HG03460 (cell line): ENCODE results near the gene MAPKAP1.
A peak's percentile ranks its signal among the peaks of the same experiment; 100 is the strongest.
"Not testable (repeated sequence)": the region's sequence is repeated elsewhere in the genome, so short reads cannot be mapped to it uniquely, and the experiment has no call there.

Experiments
- ATAC-seq: cut with Tn5 transposase; IDR thresholded peaks from one replicate; pipeline ENCODE4 v1.9.1; 2021; ENCODE audit not compliant: unreplicated experiment

Gene MAPKAP1

GRCh38 chr9:125570246-125570645 is 136.8 kb downstream of the MAPKAP1 start:
- ATAC-seq = no peak

GRCh38 chr9:125568621-125569020 is 138.4 kb downstream of the MAPKAP1 start:
- no peak for ATAC-seq

- not testable (repeated sequence) for ATAC-seq
Observed at GRCh38 chr9:125566051-125566450, 141.0 kb downstream of the MAPKAP1 start.

- no peak for ATAC-seq
Observed at GRCh38 chr9:125565126-125565525, 141.9 kb downstream of the MAPKAP1 start.

GRCh38 chr9:125564631-125565030 is 142.4 kb downstream of the MAPKAP1 start:
- ATAC-seq = no peak

- peak; percentile 78 for ATAC-seq
Observed at GRCh38 chr9:125561509-125562148, 145.4 kb downstream of the MAPKAP1 start.

GRCh38 chr9:125559894-125560293 is 147.1 kb downstream of the MAPKAP1 start:
- no peak for ATAC-seq

- ATAC-seq = no peak
Observed at GRCh38 chr9:125559194-125559593, 147.8 kb downstream of the MAPKAP1 start.

GRCh38 chr9:125558453-125559092 is 148.4 kb downstream of the MAPKAP1 start:
- ATAC-seq = no peak

- no peak for ATAC-seq
Observed at GRCh38 chr9:125556046-125556721, 150.8 kb downstream of the MAPKAP1 start.

GRCh38 chr9:125554726-125555125 is 152.3 kb downstream of the MAPKAP1 start:
- ATAC-seq = no peak

GRCh38 chr9:125551781-125552180 is 155.2 kb downstream of the MAPKAP1 start:
- ATAC-seq = no peak

- no peak for ATAC-seq
Observed at GRCh38 chr9:125549891-125550885, 156.8 kb downstream of the MAPKAP1 start.

- no peak for ATAC-seq
Observed at GRCh38 chr9:125549465-125549871, 157.5 kb downstream of the MAPKAP1 start.

GRCh38 chr9:125549039-125549438 is 158.0 kb downstream of the MAPKAP1 start:
- no peak for ATAC-seq

GRCh38 chr9:125548141-125548540 is 158.9 kb downstream of the MAPKAP1 start:
- no peak for ATAC-seq

- ATAC-seq = no peak
Observed at GRCh38 chr9:125547368-125547767, 159.6 kb downstream of the MAPKAP1 start.

- ATAC-seq = no peak
Observed at GRCh38 chr9:125545845-125546244, 161.2 kb downstream of the MAPKAP1 start.

GRCh38 chr9:125544988-125545651 is 161.9 kb downstream of the MAPKAP1 start:
- no peak for ATAC-seq

GRCh38 chr9:125544484-125544883 is 162.5 kb downstream of the MAPKAP1 start:
- ATAC-seq = no peak
